BJ (cell line): ENCODE results near the gene TMEM165. TPM values are rescaled to one million over a fixed set of nuclear protein-coding genes. Genes with fewer than 3 reads are reported as not detected.

ENCODE experiments used
- CTCF ChIA-PET: fragments of 350-600 bp; formaldehyde crosslinking; extraction: SDS; loops from one replicate; lab custom pipeline; 2021; ENCODE audit warnings: antibody characterized with exemption, inconsistent platforms; lab: Yijun Ruan, JAX
- POLR2A ChIA-PET: fragments of 300-600 bp; sonication (Branson Sonifier 250); formaldehyde crosslinking; extraction: SDS; loops from one replicate; lab custom pipeline; 2021; ENCODE audit warnings: antibody characterized with exemption; lab: Charles Lee
- DNase-seq: peaks from one replicate; pipeline ENCODE4 v3.0.0-alpha.2; 2011; ENCODE audit warnings: low read depth
- H3K27me3 ChIP-seq: 2 replicates; pipeline ENCODE4 v1.6.0; 2011; ENCODE audit warnings: low read length; ENCODE audit not compliant: control insufficient read depth, insufficient read depth
- H3K36me3 ChIP-seq: 2 replicates; pipeline ENCODE4 v1.5.1; 2011; ENCODE audit warnings: low read length; ENCODE audit not compliant: control insufficient read depth, insufficient read depth
- H3K4me3 ChIP-seq: 2 replicates; pipeline ENCODE4 v1.5.1; 2011; ENCODE audit warnings: low read depth, mild to moderate bottlenecking, control low read depth, low read length
- CTCF ChIP-seq: IDR thresholded peaks from 2 replicates; pipeline ENCODE4 v1.5.1; 2011; ENCODE audit warnings: low read depth, mild to moderate bottlenecking, control low read depth, inconsistent platforms, low read length, moderate library complexity; ENCODE audit not compliant: insufficient read depth
- polyA plus RNA-seq: library from polyadenylated mRNA; depleted of rRNA; stranded (reverse); fragments of >200 nt; gene quantifications from 2 replicates; pipeline ENCODE4 v1.2.3, GENCODE V29; 2011

Gene TMEM165
- polyA plus RNA-seq, 1 experiment: 129 TPM

- no peaks in the 10 kb centered on the region for H3K27me3 ChIP-seq
- H3K36me3 ChIP-seq: peaks cover 10% of the 10 kb centered on the region
- no peak overlapping the region for H3K4me3 ChIP-seq
- ChIA-PET CTCF (interaction anchor here (0.6 to 2.4 kb wide), 4 partner anchors 64 to 144 kb away, joined by 3 to 10 read pairs (median 5); partner anchors contain the start of gene SRD5A3), POLR2A (no interaction called here)
- no peak for TF ChIP-seq CTCF
- DNase-seq: no peak
These were observed 14.7 kb downstream of the TMEM165 start for GRCh38 chr4:55410431-55410830.

- H3K4me3 ChIP-seq: no peak overlapping the region
- H3K36me3 ChIP-seq: peaks cover 10% of the 10 kb centered on the region
- no peak for DNase-seq
- TF ChIP-seq CTCF: no peak
- H3K27me3 ChIP-seq: no peaks in the 10 kb centered on the region
- ChIA-PET POLR2A (no interaction called here), CTCF (interaction anchor here (0.6 to 2.4 kb wide), 3 partner anchors 65 to 901 kb away, joined by 3 to 10 read pairs (median 6); partner anchors contain the start of gene SRD5A3)
These were observed 15.9 kb downstream of the TMEM165 start for GRCh38 chr4:55411621-55412020.

GRCh38 chr4:55416176-55416575 is 20.4 kb downstream of the TMEM165 start:
- no peak for DNase-seq
- Histone ChIP-seq H3K27me3 (no peaks in the 10 kb centered on the region), H3K4me3 (no peak overlapping the region), H3K36me3 (peaks cover 15% of the 10 kb centered on the region)
- ChIA-PET CTCF (interaction anchor here (0.9 to 1.0 kb wide), 2 partner anchors 8 to 27 kb away, joined by 3 to 4 read pairs; no protein-coding TSS in a partner anchor), POLR2A (no interaction called here)
- no peak for TF ChIP-seq CTCF

- POLR2A ChIA-PET: no interaction called here
- Histone ChIP-seq H3K4me3 (no peak overlapping the region), H3K27me3 (no peaks in the 10 kb centered on the region), H3K36me3 (peaks cover 24% of the 10 kb centered on the region)
- no peak for TF ChIP-seq CTCF
- no peak for DNase-seq
- CTCF ChIA-PET: no interaction called here
These were observed 29.0 kb downstream of the TMEM165 start for GRCh38 chr4:55424791-55425190.

- POLR2A ChIA-PET: no interaction called here
- peaks cover 14% of the 10 kb centered on the region for H3K36me3 ChIP-seq
These were observed 36.1 kb downstream of the TMEM165 start for GRCh38 chr4:55431710-55432336.

More at GRCh38 chr4:55431710-55432336, 36.1 kb downstream of the TMEM165 start:
- H3K27me3 ChIP-seq: no peaks in the 10 kb centered on the region
- no peak for TF ChIP-seq CTCF
- DNase-seq: no peak
- no peak overlapping the region for H3K4me3 ChIP-seq
- CTCF ChIA-PET: interaction anchor here (0.5 to 1.8 kb wide), 3 partner anchors 14 to 218 kb away, joined by 3 to 7 read pairs (median 4); no protein-coding TSS in a partner anchor
